ENCODE data around the gene ITGAE.
A peak's percentile ranks its signal among the peaks of the same experiment; 100 is the strongest.

ITGAE gene

GRCh38 chr17:3801792-3802191, 804 bp upstream of the ITGAE start:
- H3K79me2 ChIP-seq, result no peaks in the 10 kb centered on the region
- H3K27me3 ChIP-seq (ENCODE audit: control insufficient read depth, insufficient read depth, low read length), result no peaks in the 10 kb centered on the region
- H3K4me3 ChIP-seq (ENCODE audit: low read depth, low read length), result no peak overlapping the region
- peaks cover 3% of the 10 kb centered on the region for H3K4me1 ChIP-seq
- H3K9ac ChIP-seq, result no peak overlapping the region
- H3K4me2 ChIP-seq (ENCODE audit: low read length), result no peak overlapping the region
- no peaks in the 10 kb centered on the region for H3K36me3 ChIP-seq (ENCODE audit: control insufficient read depth, insufficient read depth, low read length)
- H3K9me3 ChIP-seq (ENCODE audit: control insufficient read depth, low read length), result no peaks in the 10 kb centered on the region
- H2AFZ ChIP-seq, result no peak overlapping the region
- H3K27ac ChIP-seq, result no peak overlapping the region
- no peak for TF ChIP-seq CTCF (IDR thresholded peaks at IDR 0.05)

- H3K4me1 ChIP-seq, result peaks cover 3% of the 10 kb centered on the region
- H3K4me3 ChIP-seq (ENCODE audit: low read depth, low read length), result no peak overlapping the region
- H3K79me2 ChIP-seq, result no peaks in the 10 kb centered on the region
- no peak overlapping the region for H3K27ac ChIP-seq
- H3K27me3 ChIP-seq (ENCODE audit: control insufficient read depth, insufficient read depth, low read length), result no peaks in the 10 kb centered on the region
- H2AFZ ChIP-seq, result no peak overlapping the region
- no peak overlapping the region for H3K9ac ChIP-seq
- H3K36me3 ChIP-seq (ENCODE audit: control insufficient read depth, insufficient read depth, low read length), result no peaks in the 10 kb centered on the region
- no peak for TF ChIP-seq CTCF (IDR thresholded peaks at IDR 0.05)
- no peak overlapping the region for H3K4me2 ChIP-seq (ENCODE audit: low read length)
- H3K9me3 ChIP-seq (ENCODE audit: control insufficient read depth, low read length), result no peaks in the 10 kb centered on the region
These were observed 359 bp upstream of the ITGAE start for GRCh38 chr17:3801347-3801746.

- Histone ChIP-seq H3K27ac (no peak overlapping the region), H3K9me3 (ENCODE audit: control insufficient read depth, low read length) (no peaks in the 10 kb centered on the region), H3K36me3 (ENCODE audit: control insufficient read depth, insufficient read depth, low read length) (no peaks in the 10 kb centered on the region), H3K4me2 (ENCODE audit: low read length) (no peak overlapping the region), H2AFZ (no peak overlapping the region), H3K4me3 (ENCODE audit: low read depth, low read length) (no peak overlapping the region), H3K4me1 (no peaks in the 10 kb centered on the region), H3K79me2 (no peaks in the 10 kb centered on the region), H3K27me3 (ENCODE audit: control insufficient read depth, insufficient read depth, low read length) (no peaks in the 10 kb centered on the region), H3K9ac (no peak overlapping the region)
- TF ChIP-seq CTCF (IDR thresholded peaks at IDR 0.05), result no peak
These were observed 1.6 kb downstream of the ITGAE start for GRCh38 chr17:3799181-3799945.

- H3K4me3 ChIP-seq (ENCODE audit: low read depth, low read length), result no peak overlapping the region
- no peak overlapping the region for H3K27ac ChIP-seq
These were observed 2.5 kb downstream of the ITGAE start for GRCh38 chr17:3798273-3799180.

More at GRCh38 chr17:3798273-3799180, 2.5 kb downstream of the ITGAE start:
- H3K4me2 ChIP-seq (ENCODE audit: low read length), result no peak overlapping the region
- H2AFZ ChIP-seq, result peak overlapping the region; percentile 20
- no peaks in the 10 kb centered on the region for H3K4me1 ChIP-seq
- H3K9ac ChIP-seq, result no peak overlapping the region
- no peaks in the 10 kb centered on the region for H3K27me3 ChIP-seq (ENCODE audit: control insufficient read depth, insufficient read depth, low read length)
- no peaks in the 10 kb centered on the region for H3K36me3 ChIP-seq (ENCODE audit: control insufficient read depth, insufficient read depth, low read length)
- H3K79me2 ChIP-seq, result no peaks in the 10 kb centered on the region
- no peaks in the 10 kb centered on the region for H3K9me3 ChIP-seq (ENCODE audit: control insufficient read depth, low read length)
- TF ChIP-seq CTCF (IDR thresholded peaks at IDR 0.05), result no peak
